IMR-90 (cell line): Measurements from ENCODE around the gene VPS26C. TPM values are rescaled to one million over a fixed set of nuclear protein-coding genes. Genes with fewer than 3 reads are reported as not detected.

Experiments used
- ATAC-seq: fragments of 200-7000 bp; cut with Tn5 transposase; 2 replicates; pipeline ENCODE4 v1.9.1; 2020; ENCODE audit warnings: low read depth, mild to moderate bottlenecking, moderate library complexity
- BruUV-seq: library from RNA; stranded (reverse); fragments of 400-500 nt; replicated peaks from 2 replicates; lab custom pipeline; 2021; lab: Mats Ljungman, UMichigan
- CTCF ChIA-PET: fragments of 300-600 bp; formaldehyde crosslinking; extraction: SDS; loops from one replicate; lab custom pipeline; 2021; ENCODE audit warnings: antibody characterized with exemption; lab: Yijun Ruan, JAX
- POLR2A ChIA-PET: fragments of 300-600 bp; sonication (Branson Sonifier 250); formaldehyde crosslinking; loops from one replicate; lab custom pipeline; 2022; ENCODE audit warnings: antibody characterized with exemption; ENCODE audit not compliant: unreplicated experiment; lab: Charles Lee
- DNase-seq: peaks from one replicate; pipeline ENCODE4 v3.0.0; 2013
- H2AFZ ChIP-seq: replicated peaks from 2 replicates; pipeline ENCODE3; 2013; ENCODE audit warnings: low read length, mild to moderate bottlenecking; ENCODE audit not compliant: poor library complexity
- H2AK5ac ChIP-seq: 2 replicates; pipeline ENCODE4 v1.6.1; 2013; ENCODE audit warnings: low read depth, low read length, inconsistent platforms
- H2AK9ac ChIP-seq: replicated peaks from 2 replicates; pipeline ENCODE3; 2013; ENCODE audit warnings: mild to moderate bottlenecking, low read depth, low read length, moderate library complexity; ENCODE audit not compliant: poor library complexity
- H2BK120ac ChIP-seq: 2 replicates; pipeline ENCODE4 v1.6.1; 2013; ENCODE audit warnings: low read depth, low read length, inconsistent platforms
- H2BK15ac ChIP-seq: 3 replicates; pipeline ENCODE4 v1.6.1; 2013; ENCODE audit warnings: low read depth, low read length, inconsistent platforms
- H2BK20ac ChIP-seq: 2 replicates; pipeline ENCODE4 v1.6.1; 2013; ENCODE audit warnings: low read depth, mild to moderate bottlenecking, inconsistent platforms, low read length, moderate library complexity
- H2BK5ac ChIP-seq: 2 replicates; pipeline ENCODE4 v1.6.1; 2013; ENCODE audit warnings: mild to moderate bottlenecking, low read depth, low read length, inconsistent platforms; ENCODE audit not compliant: poor library complexity, severe bottlenecking
- H3K14ac ChIP-seq: replicated peaks from 2 replicates; pipeline ENCODE4 v1.6.1; 2013; ENCODE audit warnings: low read depth, low read length, inconsistent platforms
- H3K18ac ChIP-seq: 2 replicates; pipeline ENCODE4 v1.6.1; 2013; ENCODE audit warnings: low read depth, low read length, control low read depth
- H3K23ac ChIP-seq: 2 replicates; pipeline ENCODE4 v1.6.1; 2013; ENCODE audit warnings: low read depth, low read length, inconsistent platforms
- H3K27ac ChIP-seq: 2 replicates; pipeline ENCODE4 v1.5.1; 2013; ENCODE audit warnings: mild to moderate bottlenecking, control low read depth, low read length; ENCODE audit not compliant: insufficient read depth
- H3K27me3 ChIP-seq: 2 replicates; pipeline ENCODE4 v1.6.1; 2013; ENCODE audit warnings: low read length; ENCODE audit not compliant: control insufficient read depth, insufficient read depth
- H3K36me3 ChIP-seq: 2 replicates; pipeline ENCODE4 v1.6.1; 2013; ENCODE audit warnings: low read length, mixed read lengths; ENCODE audit not compliant: control insufficient read depth, insufficient read depth
- H3K4ac ChIP-seq: 2 replicates; pipeline ENCODE4 v1.6.1; 2013; ENCODE audit warnings: low read depth, low read length, inconsistent platforms
- H3K4me1 ChIP-seq: 2 replicates; pipeline ENCODE4 v1.6.1; 2013; ENCODE audit warnings: low read length, mixed read lengths; ENCODE audit not compliant: control insufficient read depth, insufficient read depth
- H3K4me2 ChIP-seq: 2 replicates; pipeline ENCODE4 v1.6.1; 2013; ENCODE audit warnings: low read depth, mild to moderate bottlenecking, control low read depth, low read length, moderate library complexity
- H3K4me3 ChIP-seq: 2 replicates; pipeline ENCODE4 v1.5.1; 2013; ENCODE audit warnings: low read depth, mild to moderate bottlenecking, control low read depth, low read length, moderate library complexity; ENCODE audit not compliant: insufficient read depth
- H3K56ac ChIP-seq: 2 replicates; pipeline ENCODE4 v1.6.1; 2013; ENCODE audit warnings: low read length, inconsistent platforms; ENCODE audit not compliant: insufficient read depth; ENCODE audit errors: extremely low read depth
- H3K79me1 ChIP-seq, 2 experiments: 2 replicates each; pipeline ENCODE4 v1.6.1; 2013; ENCODE audit warnings: low read length in 2 of 2, inconsistent platforms in 1 of 2, low read depth in 1 of 2
- H3K9ac ChIP-seq: 2 replicates; pipeline ENCODE4 v1.6.1; 2013; ENCODE audit warnings: low read depth, low read length, control low read depth
- H3K9me1 ChIP-seq: 2 replicates; pipeline ENCODE4 v1.6.1; 2013; ENCODE audit warnings: low read length, inconsistent platforms; ENCODE audit not compliant: insufficient read depth
- H3K9me3 ChIP-seq: 2 replicates; pipeline ENCODE4 v1.6.1; 2013; ENCODE audit warnings: low read length; ENCODE audit not compliant: control insufficient read depth, insufficient read depth
- H4K20me1 ChIP-seq: 2 replicates; pipeline ENCODE4 v1.6.1; 2013; ENCODE audit warnings: low read length, inconsistent platforms; ENCODE audit not compliant: insufficient read depth
- H4K5ac ChIP-seq: 2 replicates; pipeline ENCODE4 v1.6.1; 2013; ENCODE audit warnings: mild to moderate bottlenecking, low read depth, low read length, control low read depth
- H4K8ac ChIP-seq, 2 experiments: 2 replicates each; pipeline ENCODE4 v1.6.1; 2013; ENCODE audit warnings: low read depth in 2 of 2, low read length in 2 of 2, control low read depth in 1 of 2, inconsistent platforms in 1 of 2
- H4K91ac ChIP-seq: 2 replicates; pipeline ENCODE4 v1.6.1; 2013; ENCODE audit warnings: low read depth, low read length, inconsistent platforms; ENCODE audit not compliant: insufficient read depth
- FOS ChIP-seq: fragments of 150-350 bp; IDR thresholded peaks from 2 replicates; pipeline ENCODE4 v1.6.1; 2016; ENCODE audit warnings: low read depth, low read length
- MXI1 ChIP-seq: IDR thresholded peaks from 2 replicates; pipeline ENCODE4 v1.6.1; 2012; ENCODE audit warnings: low read depth, mild to moderate bottlenecking, low read length, moderate library complexity, borderline replicate concordance
- RAD21 ChIP-seq: IDR thresholded peaks from 2 replicates; pipeline ENCODE4 v1.6.1; 2012; ENCODE audit warnings: low read length, improper control_type of control experiment
- WGBS, 2 experiments: methylation state at CpG; one replicate each; pipeline versions ENCODE4 v1.1.5 to v1.1.7; 2013; ENCODE audit warnings: missing lambda C conversion rate in 2 of 2; ENCODE audit not compliant: insufficient read length in 1 of 2; ENCODE audit errors: extremely low coverage in 2 of 2; 5-methylcytosine and 5-hydroxymethylcytosine counted together
- dilution Hi-C: fragments of 300-500 bp; cut with HindIII; formaldehyde crosslinking; loops from one replicate; pipeline ENCODE4 v1.14.3; 2018; ENCODE audit warnings: low sequenced_read_pairs; ENCODE audit not compliant: unreplicated experiment
- in situ Hi-C: fragments of 300-500 bp; cut with MboI; formaldehyde crosslinking; loops from 3 replicates; pipeline ENCODE4 v1.14.3; 2019; ENCODE audit warnings: low sequenced_read_pairs, inconsistent platforms, mixed read lengths
- intact Hi-C: fragments of 100-400 bp; cut with micrococcal nuclease; formaldehyde crosslinking; loops from 2 replicates; pipeline ENCODE4 v1.10.0; 2022
- polyA plus RNA-seq, 3 experiments: library from polyadenylated mRNA; depleted of rRNA; stranded (reverse); fragments of >200 nt; gene quantifications; 2 replicates each; pipeline ENCODE4 v1.2.3, GENCODE V29; 2012; ENCODE audit warnings: low replicate concordance in 1 of 3
- total RNA-seq: library from RNA; depleted of rRNA; stranded (reverse); fragments of >200 nt; gene quantifications from 2 replicates; pipeline ENCODE4 v1.2.3, GENCODE V29; 2012
- TF ChIP-seq, protein P1 (sequence below): fragments of 150-350 bp; IDR thresholded peaks from 2 replicates; pipeline ENCODE4 v1.6.1; 2016; ENCODE audit warnings: low read depth, mild to moderate bottlenecking, low read length, moderate library complexity, borderline replicate concordance

VPS26C gene
- total and polyA plus RNA-seq, 2 of the 4 experiments (the other 2 are of a cell fraction): 30.0 to 36.6 TPM

DNA sequence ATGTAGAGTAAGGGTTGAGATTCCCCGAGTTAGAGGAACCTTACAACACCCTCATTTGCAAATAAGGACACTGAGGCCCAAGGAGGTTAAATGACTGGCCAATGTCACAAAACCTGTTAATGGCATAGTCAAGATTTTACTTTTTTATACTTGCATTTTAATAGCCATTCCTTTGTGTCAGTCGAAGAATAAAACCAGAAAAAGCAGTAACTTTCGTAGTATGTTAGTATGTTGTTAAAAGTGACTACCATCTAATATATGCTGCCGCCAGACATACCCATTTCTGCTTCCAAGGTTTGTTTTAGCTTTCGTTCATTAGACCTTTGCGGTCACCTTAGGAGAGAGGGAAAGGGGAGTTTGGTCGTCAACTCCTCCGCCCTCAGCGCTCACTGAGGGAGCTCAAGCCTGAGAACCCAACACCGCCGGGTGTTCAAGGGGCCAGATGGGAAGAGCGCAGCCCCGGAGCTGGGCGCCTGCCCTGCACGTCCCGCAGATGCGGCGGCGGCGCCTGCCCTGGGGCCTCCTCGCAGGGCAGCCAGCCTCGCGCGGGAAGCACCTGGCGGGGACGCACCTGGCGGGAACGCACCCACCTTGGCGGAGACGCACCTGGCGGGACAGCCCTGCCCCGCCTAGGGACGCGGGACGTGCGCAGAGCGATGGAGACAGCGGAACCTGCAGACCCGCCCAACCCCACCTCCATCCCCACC, 466 bp downstream of the VPS26C start:
- H4K5ac ChIP-seq: peak overlapping the region; percentile 78
- CTCF ChIA-PET: interaction anchor here (0.7 kb wide), 1 partner anchor 8 kb away, joined by 3 read pairs; no protein-coding TSS in a partner anchor
- dilution Hi-C loops (no loop called here), intact Hi-C loops (loop anchor here (1.0 to 5.0 kb wide), 2 partner anchors 100 to 196 kb away; partner anchors contain the start of gene DYRK1A), in situ Hi-C loops (loop anchor here (25.0 kb wide), 1 partner anchor 196 kb away; no protein-coding TSS in a partner anchor)
- DNase-seq: peak; percentile 42
- peak overlapping the region; percentile 81 for H3K27ac ChIP-seq
- H4K8ac ChIP-seq: peak overlapping the region; percentile 9 to 35; a peak in 3 of 4 replicates
- H3K14ac ChIP-seq: peak overlapping the region; percentile 79
- H2AFZ ChIP-seq: peak overlapping the region; percentile 93
- H3K4me2 ChIP-seq: peak overlapping the region; percentile 97
- H3K4me1 ChIP-seq: peaks cover 3% of the 10 kb centered on the region; the same call in 1 of the 2 replicates
- peak; percentile 8 for ATAC-seq
- peak overlapping the region; percentile 78 for H3K4ac ChIP-seq
- 0% methylated on average over 12 of the region's 39 CpGs; no CpG with 5 or more reads in 1 of the 2 experiments for WGBS, 2 experiments
- TF ChIP-seq, protein P1, sequence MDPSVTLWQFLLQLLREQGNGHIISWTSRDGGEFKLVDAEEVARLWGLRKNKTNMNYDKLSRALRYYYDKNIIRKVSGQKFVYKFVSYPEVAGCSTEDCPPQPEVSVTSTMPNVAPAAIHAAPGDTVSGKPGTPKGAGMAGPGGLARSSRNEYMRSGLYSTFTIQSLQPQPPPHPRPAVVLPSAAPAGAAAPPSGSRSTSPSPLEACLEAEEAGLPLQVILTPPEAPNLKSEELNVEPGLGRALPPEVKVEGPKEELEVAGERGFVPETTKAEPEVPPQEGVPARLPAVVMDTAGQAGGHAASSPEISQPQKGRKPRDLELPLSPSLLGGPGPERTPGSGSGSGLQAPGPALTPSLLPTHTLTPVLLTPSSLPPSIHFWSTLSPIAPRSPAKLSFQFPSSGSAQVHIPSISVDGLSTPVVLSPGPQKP: no peak
- no peak for TF ChIP-seq MXI1
- TF ChIP-seq RAD21: 0 out of 2 replicates have a peak, but pooled peaks have one; percentile 4
- no peak for TF ChIP-seq FOS
- H2AK9ac ChIP-seq: peak overlapping the region; percentile 59
- peak overlapping the region; percentile 97 for H3K9ac ChIP-seq
- H4K91ac ChIP-seq: peak overlapping the region; percentile 63; the same call in 1 of the 2 replicates
- H3K9me1 ChIP-seq: peaks cover 16% of the 10 kb centered on the region
- H2BK20ac ChIP-seq: no peak overlapping the region
- POLR2A ChIA-PET: no interaction called here
- peak overlapping the region; percentile 42; the same call in 1 of the 2 replicates for H2AK5ac ChIP-seq
- H3K18ac ChIP-seq: peak overlapping the region; percentile 69
- peak overlapping the region; percentile 82 for H2BK5ac ChIP-seq
- H3K36me3 ChIP-seq: no peaks in the 10 kb centered on the region
- BruUV-seq: no TSS peak
- peak overlapping the region; percentile 86 for H3K56ac ChIP-seq
- no peak overlapping the region for H2BK15ac ChIP-seq
- peak overlapping the region; percentile 36; the same call in 1 of the 2 replicates for H2BK120ac ChIP-seq
- no peaks in the 10 kb centered on the region for H3K27me3 ChIP-seq
- H3K9me3 ChIP-seq: no peaks in the 10 kb centered on the region
- peak overlapping the region; percentile 63 for H3K23ac ChIP-seq
- peaks cover 8% of the 10 kb centered on the region for H4K20me1 ChIP-seq
- H3K79me1 ChIP-seq: peaks cover 11 to 49% of the 10 kb centered on the region in 2 experiments; a peak in 3 of 4 replicates
- peak overlapping the region; percentile 69 for H3K4me3 ChIP-seq
